ENCODE measurements around the gene RPL39L.
"Not testable (repeated sequence)": the region's sequence is repeated elsewhere in the genome, so short reads cannot be mapped to it uniquely, and the experiment has no call there.

Gene RPL39L

GRCh38 chr3:187139126-187139894, at the start of gene RPL39L:
Gene RPL39L (minus strand): TSS chr3:187139496. CDS start chr3:187121300, 18,196 bp downstream.
- peak; percentile 95 for DNase-seq

GRCh38 chr3:187188931-187189330, 49.6 kb upstream of the RPL39L start:
- no peak for DNase-seq

GRCh38 chr3:187186801-187187421, 47.6 kb upstream of the RPL39L start:
- DNase-seq: no peak

GRCh38 chr3:187186375-187186774, 47.1 kb upstream of the RPL39L start:
- no peak for DNase-seq

GRCh38 chr3:187185759-187186158, 46.5 kb upstream of the RPL39L start:
- no peak for DNase-seq

GRCh38 chr3:187183903-187184302, 44.6 kb upstream of the RPL39L start:
- DNase-seq: no peak

GRCh38 chr3:187183210-187183862, 44.0 kb upstream of the RPL39L start:
- DNase-seq: no peak

GRCh38 chr3:187181454-187182170, 42.3 kb upstream of the RPL39L start:
- DNase-seq: no peak

- no peak for DNase-seq
Measured at GRCh38 chr3:187172929-187173328, 33.6 kb upstream of the RPL39L start.

GRCh38 chr3:187170911-187171310, 31.6 kb upstream of the RPL39L start:
- not testable (repeated sequence) for DNase-seq

GRCh38 chr3:187169231-187169960, 30.1 kb upstream of the RPL39L start:
- no peak for DNase-seq

- no peak for DNase-seq
Measured at GRCh38 chr3:187167777-187168176, 28.5 kb upstream of the RPL39L start.

GRCh38 chr3:187166750-187167149, 27.5 kb upstream of the RPL39L start:
- DNase-seq: no peak

- DNase-seq: peak; percentile 65
Measured at GRCh38 chr3:187165144-187165543, 25.8 kb upstream of the RPL39L start.

GRCh38 chr3:187162265-187162953, 23.1 kb upstream of the RPL39L start:
- DNase-seq: no peak

- no peak for DNase-seq
Measured at GRCh38 chr3:187161556-187161955, 22.3 kb upstream of the RPL39L start.

- DNase-seq: peak; percentile 60
Measured at GRCh38 chr3:187150599-187150998, 11.3 kb upstream of the RPL39L start.

- DNase-seq: no peak
Measured at GRCh38 chr3:187150186-187150585, 10.9 kb upstream of the RPL39L start.

- no peak for DNase-seq
Measured at GRCh38 chr3:187146389-187146788, 7.1 kb upstream of the RPL39L start.

GRCh38 chr3:187145149-187145895, 6.0 kb upstream of the RPL39L start:
- DNase-seq: no peak

GRCh38 chr3:187139895-187140253, 578 bp upstream of the RPL39L start:
- no peak for DNase-seq
